Body of pancreas (tissue), 4 donors: ENCODE data around the gene DFFB.

Source experiments
- POLR2A ChIP-seq, 3 donors: fragments of 450-650 bp; IDR thresholded peaks; one replicate each; pipeline ENCODE4 v1.6.1; 2016; ENCODE audit warnings: antibody characterized with exemption in 3 of 3, mild to moderate bottlenecking in 2 of 3
- TF ChIP-seq, protein P1 (sequence below), 7 experiments: fragments of 450-650 bp in 4 of 7; fragments of 200-600 bp in 3 of 7; sonication (generic) in 3 of 7; IDR thresholded peaks; one replicate each; pipeline ENCODE4 v1.5.1; 2016 to 2019; ENCODE audit warnings: antibody characterized with exemption in 7 of 7

DNA sequence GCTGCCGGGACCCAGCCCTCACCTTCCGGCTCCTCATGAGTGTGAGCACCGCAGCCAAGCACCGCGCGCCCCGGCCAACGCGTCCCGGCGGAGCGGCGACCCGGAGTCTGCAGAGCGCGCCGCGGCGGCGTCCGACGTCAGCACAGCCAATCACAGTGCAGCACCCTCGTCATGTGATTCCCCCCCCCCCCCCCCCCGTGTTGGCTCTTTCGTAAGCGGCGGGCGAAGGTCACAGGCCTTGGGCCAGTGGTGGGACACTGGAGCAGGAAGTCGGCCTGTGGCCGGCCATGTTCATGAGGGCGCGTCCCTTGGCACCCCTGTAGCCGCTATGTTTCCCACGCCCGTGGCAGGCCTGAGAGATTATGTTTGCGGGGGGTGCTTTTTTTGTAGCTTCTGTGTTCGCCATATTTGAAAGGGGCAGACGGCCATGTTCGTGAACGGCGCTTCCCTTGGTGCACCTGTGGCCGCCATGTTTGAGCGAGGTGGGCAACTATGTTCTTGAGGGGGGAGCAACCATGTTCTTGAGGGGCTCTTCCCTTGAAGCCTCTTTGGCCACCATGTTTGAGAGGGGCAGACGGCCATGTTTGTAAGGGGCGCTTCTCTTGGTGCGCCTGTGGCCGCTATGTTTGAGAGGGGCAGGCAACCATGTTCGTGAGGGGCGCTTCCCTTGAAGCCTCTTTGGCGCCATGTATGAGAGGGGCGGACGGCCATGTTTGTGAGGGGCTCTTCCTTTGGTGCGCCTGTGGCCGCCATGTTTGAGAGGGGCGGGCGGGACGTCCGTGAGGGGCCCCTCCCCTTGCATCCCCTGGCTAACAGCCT lies 43.1 kb downstream of the DFFB start, which contains the start of gene C1orf174:
- TF ChIP-seq, protein P1, sequence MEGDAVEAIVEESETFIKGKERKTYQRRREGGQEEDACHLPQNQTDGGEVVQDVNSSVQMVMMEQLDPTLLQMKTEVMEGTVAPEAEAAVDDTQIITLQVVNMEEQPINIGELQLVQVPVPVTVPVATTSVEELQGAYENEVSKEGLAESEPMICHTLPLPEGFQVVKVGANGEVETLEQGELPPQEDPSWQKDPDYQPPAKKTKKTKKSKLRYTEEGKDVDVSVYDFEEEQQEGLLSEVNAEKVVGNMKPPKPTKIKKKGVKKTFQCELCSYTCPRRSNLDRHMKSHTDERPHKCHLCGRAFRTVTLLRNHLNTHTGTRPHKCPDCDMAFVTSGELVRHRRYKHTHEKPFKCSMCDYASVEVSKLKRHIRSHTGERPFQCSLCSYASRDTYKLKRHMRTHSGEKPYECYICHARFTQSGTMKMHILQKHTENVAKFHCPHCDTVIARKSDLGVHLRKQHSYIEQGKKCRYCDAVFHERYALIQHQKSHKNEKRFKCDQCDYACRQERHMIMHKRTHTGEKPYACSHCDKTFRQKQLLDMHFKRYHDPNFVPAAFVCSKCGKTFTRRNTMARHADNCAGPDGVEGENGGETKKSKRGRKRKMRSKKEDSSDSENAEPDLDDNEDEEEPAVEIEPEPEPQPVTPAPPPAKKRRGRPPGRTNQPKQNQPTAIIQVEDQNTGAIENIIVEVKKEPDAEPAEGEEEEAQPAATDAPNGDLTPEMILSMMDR (IDR thresholded peaks at IDR 0.05): no peak
- peak in 2 of 3 donors; percentile 71 to 76 for TF ChIP-seq POLR2A (IDR thresholded peaks at IDR 0.05)
